ENCODE results near the gene NTPCR.
"Not testable (repeated sequence)": the region's sequence is repeated elsewhere in the genome, so short reads cannot be mapped to it uniquely, and the experiment has no call there.

NTPCR gene

GRCh38 chr1:232950197-232951176, at the start of gene NTPCR:
NTPCR (plus strand) TSS chr1:232950611; CDS start chr1:232950711, 100 bp downstream.
- peak; percentile 97 for DNase-seq (ENCODE audit: low read depth)

GRCh38 chr1:232900818-232901217, 49.6 kb upstream of the NTPCR start:
- no peak for DNase-seq (ENCODE audit: low read depth)

GRCh38 chr1:232901255-232901654, 49.2 kb upstream of the NTPCR start:
- DNase-seq (ENCODE audit: low read depth) = no peak

- DNase-seq (ENCODE audit: low read depth) = no peak
Observed at GRCh38 chr1:232902774-232903350, 47.5 kb upstream of the NTPCR start.

GRCh38 chr1:232904131-232904530, 46.3 kb upstream of the NTPCR start:
- DNase-seq (ENCODE audit: low read depth) = no peak

GRCh38 chr1:232904566-232904965, 45.8 kb upstream of the NTPCR start:
- no peak for DNase-seq (ENCODE audit: low read depth)

GRCh38 chr1:232905331-232906034, 44.9 kb upstream of the NTPCR start:
- no peak for DNase-seq (ENCODE audit: low read depth)

GRCh38 chr1:232906441-232906840, 44.0 kb upstream of the NTPCR start:
- no peak for DNase-seq (ENCODE audit: low read depth)

- no peak for DNase-seq (ENCODE audit: low read depth)
Observed at GRCh38 chr1:232908831-232909230, 41.6 kb upstream of the NTPCR start.

GRCh38 chr1:232909752-232910151, 40.7 kb upstream of the NTPCR start:
- DNase-seq (ENCODE audit: low read depth) = no peak

GRCh38 chr1:232911027-232911599, 39.3 kb upstream of the NTPCR start:
- DNase-seq (ENCODE audit: low read depth) = no peak

- DNase-seq (ENCODE audit: low read depth) = no peak
Observed at GRCh38 chr1:232912845-232913580, 37.4 kb upstream of the NTPCR start.

GRCh38 chr1:232914271-232914670, 36.1 kb upstream of the NTPCR start:
- DNase-seq (ENCODE audit: low read depth) = not testable (repeated sequence)

GRCh38 chr1:232915212-232915611, 35.2 kb upstream of the NTPCR start:
- DNase-seq (ENCODE audit: low read depth) = no peak

- no peak for DNase-seq (ENCODE audit: low read depth)
Observed at GRCh38 chr1:232917053-232917452, 33.4 kb upstream of the NTPCR start.

- DNase-seq (ENCODE audit: low read depth) = no peak
Observed at GRCh38 chr1:232921381-232921780, 29.0 kb upstream of the NTPCR start.

GRCh38 chr1:232922485-232922884, 27.9 kb upstream of the NTPCR start:
- DNase-seq (ENCODE audit: low read depth) = no peak

GRCh38 chr1:232923739-232924386, 26.5 kb upstream of the NTPCR start:
- no peak for DNase-seq (ENCODE audit: low read depth)

- DNase-seq (ENCODE audit: low read depth) = no peak
Observed at GRCh38 chr1:232924874-232925273, 25.5 kb upstream of the NTPCR start.

GRCh38 chr1:232925421-232926220, 24.8 kb upstream of the NTPCR start:
- DNase-seq (ENCODE audit: low read depth) = no peak
